Mesodermal cell (in vitro differentiated cells): ENCODE measurements around the gene SHKBP1.

Experiments
- H3K27ac ChIP-seq: 2 replicates; pipeline ENCODE4 v1.7.0; 2013; ENCODE audit warnings: mild to moderate bottlenecking, low read depth, low read length, moderate library complexity; ENCODE audit not compliant: severe bottlenecking
- H3K36me3 ChIP-seq: 2 replicates; pipeline ENCODE4 v1.7.1; 2013; ENCODE audit warnings: mild to moderate bottlenecking, low read length, moderate library complexity; ENCODE audit not compliant: control insufficient read depth, insufficient read depth
- H3K4me1 ChIP-seq: one replicate; pipeline ENCODE4 v1.7.1; 2013; ENCODE audit warnings: mild to moderate bottlenecking, low read length; ENCODE audit not compliant: insufficient read depth, control insufficient read depth, poor library complexity, severe bottlenecking
- H3K4me3 ChIP-seq: 2 replicates; pipeline ENCODE4 v1.7.0; 2013; ENCODE audit warnings: low read length, control low read depth, mild to moderate bottlenecking; ENCODE audit not compliant: insufficient read depth, poor library complexity, severe bottlenecking; ENCODE audit errors: extremely low read depth
- H3K9me3 ChIP-seq: 2 replicates; pipeline ENCODE4 v1.7.1; 2013; ENCODE audit warnings: mild to moderate bottlenecking, low read length, moderate library complexity; ENCODE audit not compliant: control insufficient read depth
- WGBS, 2 experiments: methylation state at CpG; one replicate each; pipeline ENCODE4 v1.1.5; 2013; ENCODE audit warnings: missing lambda C conversion rate in 2 of 2; ENCODE audit not compliant: insufficient coverage in 2 of 2; 5-methylcytosine and 5-hydroxymethylcytosine counted together

SHKBP1 gene

GRCh38 chr19:40603389-40604170 is 26.9 kb downstream of the SHKBP1 start:
- H3K4me3 ChIP-seq = peak overlapping the region; percentile 45

GRCh38 chr19:40604171-40604646 is 27.5 kb downstream of the SHKBP1 start:
- no peaks in the 10 kb centered on the region for H3K9me3 ChIP-seq
- H3K27ac ChIP-seq = no peak overlapping the region
- H3K4me3 ChIP-seq = peak overlapping the region; percentile 45
- peaks cover 27% of the 10 kb centered on the region for H3K4me1 ChIP-seq
- 7 to 9% methylated on average over 18 of the region's 18 CpGs for WGBS, 2 experiments
- no peaks in the 10 kb centered on the region for H3K36me3 ChIP-seq

More at GRCh38 chr19:40603389-40604170, 26.9 kb downstream of the SHKBP1 start:
- Histone ChIP-seq H3K36me3 (no peaks in the 10 kb centered on the region), H3K9me3 (no peaks in the 10 kb centered on the region), H3K27ac (peak overlapping the region; percentile 87), H3K4me1 (peaks cover 27% of the 10 kb centered on the region)
- 1% methylated on average over 29 to 34 of the region's 43 CpGs for WGBS, 2 experiments

- 39 to 40% methylated on average over 27 to 29 of the region's 29 CpGs for WGBS, 2 experiments
- H3K36me3 ChIP-seq = no peaks in the 10 kb centered on the region
- no peak overlapping the region for H3K27ac ChIP-seq
- H3K9me3 ChIP-seq = no peaks in the 10 kb centered on the region
- peak overlapping the region; percentile 36 for H3K4me3 ChIP-seq
- H3K4me1 ChIP-seq = peaks cover 25% of the 10 kb centered on the region
These were observed 28.1 kb downstream of the SHKBP1 start for GRCh38 chr19:40604647-40605215.

- Histone ChIP-seq H3K9me3 (no peaks in the 10 kb centered on the region), H3K4me1 (peaks cover 22% of the 10 kb centered on the region), H3K36me3 (no peaks in the 10 kb centered on the region), H3K4me3 (peak overlapping the region; percentile 36), H3K27ac (peak overlapping the region; percentile 10)
- WGBS, 2 experiments = 1 to 2% methylated on average over 39 to 62 of the region's 71 CpGs
These were observed 28.7 kb downstream of the SHKBP1 start for GRCh38 chr19:40605216-40605971.

- no peaks in the 10 kb centered on the region for H3K9me3 ChIP-seq
- 82 to 84% methylated on average over 26 to 31 of the region's 31 CpGs for WGBS, 2 experiments
- no peaks in the 10 kb centered on the region for H3K36me3 ChIP-seq
- no peak overlapping the region for H3K4me3 ChIP-seq
- H3K27ac ChIP-seq = no peak overlapping the region
- peaks cover 17% of the 10 kb centered on the region for H3K4me1 ChIP-seq
These were observed 30.9 kb downstream of the SHKBP1 start for GRCh38 chr19:40607311-40608239.

- Histone ChIP-seq H3K36me3 (no peaks in the 10 kb centered on the region), H3K27ac (no peak overlapping the region), H3K9me3 (no peaks in the 10 kb centered on the region), H3K4me1 (peaks cover 11% of the 10 kb centered on the region), H3K4me3 (no peak overlapping the region)
- 93 to 97% methylated on average over 13 to 14 of the region's 14 CpGs for WGBS, 2 experiments
These were observed 31.6 kb downstream of the SHKBP1 start for GRCh38 chr19:40608240-40608621.

- H3K4me3 ChIP-seq = peak overlapping the region; percentile 34
- no peak overlapping the region for H3K27ac ChIP-seq
- peaks cover 9% of the 10 kb centered on the region for H3K4me1 ChIP-seq
- no peaks in the 10 kb centered on the region for H3K9me3 ChIP-seq
- H3K36me3 ChIP-seq = no peaks in the 10 kb centered on the region
- 71 to 81% methylated on average over 3 of the region's 4 CpGs for WGBS, 2 experiments
These were observed 32.3 kb downstream of the SHKBP1 start for GRCh38 chr19:40608957-40609356.

- no peaks in the 10 kb centered on the region for H3K9me3 ChIP-seq
- 3 to 4% methylated on average over 35 to 39 of the region's 50 CpGs for WGBS, 2 experiments
- H3K4me1 ChIP-seq = peaks cover 9% of the 10 kb centered on the region
- H3K4me3 ChIP-seq = peak overlapping the region; percentile 34
- H3K36me3 ChIP-seq = no peaks in the 10 kb centered on the region
- H3K27ac ChIP-seq = peak overlapping the region; percentile 23
These were observed 33.1 kb downstream of the SHKBP1 start for GRCh38 chr19:40609561-40610395.

GRCh38 chr19:40610396-40611064 is 33.9 kb downstream of the SHKBP1 start:
- Histone ChIP-seq H3K4me3 (peak overlapping the region; percentile 34), H3K9me3 (no peaks in the 10 kb centered on the region), H3K27ac (peak overlapping the region; percentile 23), H3K36me3 (peaks cover 1% of the 10 kb centered on the region), H3K4me1 (peaks cover 4% of the 10 kb centered on the region)
- 75 to 76% methylated on average over 29 of the region's 29 CpGs for WGBS, 2 experiments
